ENCODE measurements around the gene NISCH. TPM values are rescaled to one million over a fixed set of nuclear protein-coding genes. Genes with fewer than 3 reads are reported as not detected.

Gene NISCH
- total and polyA plus RNA-seq, 2 experiments from 2014 or later = 18.4 to 76.4 TPM

GRCh38 chr3:52501046-52501445 lies 45.6 kb downstream of the NISCH start:
- Mint-ChIP-seq H3K9me3 (no peaks in the 10 kb centered on the region), H3K4me3 (no peak overlapping the region), H3K27me3 (ENCODE audit: insufficient read depth, low read depth, poor library complexity) (peaks cover 1% of the 10 kb centered on the region), H3K27ac (no peak overlapping the region), H3K36me3 (ENCODE audit: low read depth) (no peaks in the 10 kb centered on the region), H3K4me1 (peaks cover 6% of the 10 kb centered on the region; the same call in 1 of the 3 replicates)
- H3K4me1 ChIP-seq (ENCODE audit: insufficient read depth) = no peaks in the 10 kb centered on the region
- no peaks in the 10 kb centered on the region for H3F3A ChIP-seq (replicated peaks; ENCODE audit: low read depth)
- H3K27ac ChIP-seq (ENCODE audit: low read depth) = no peak overlapping the region
- H3K79me2 ChIP-seq (replicated peaks; ENCODE audit: insufficient read depth) = no peaks in the 10 kb centered on the region
- H3K36me3 ChIP-seq (ENCODE audit: insufficient read depth) = no peaks in the 10 kb centered on the region
- no peak overlapping the region for H3K4me3 ChIP-seq
- H3K4me2 ChIP-seq = no peak overlapping the region
- DNase-seq (ENCODE audit: low spot score) (no peak), ATAC-seq (no peak)
- no peak for TF ChIP-seq STAT1 (IDR thresholded peaks at IDR 0.05; ENCODE audit: unreplicated experiment)
- no peak for TF ChIP-seq POLR2AphosphoS5 (IDR thresholded peaks at IDR 0.05; ENCODE audit: low read depth)
- TF ChIP-seq JUNB (IDR thresholded peaks at IDR 0.05; ENCODE audit: unreplicated experiment) = no peak
- no peak for TF ChIP-seq ETS1 (IDR thresholded peaks at IDR 0.05)
- TF ChIP-seq ZNF462 (CRISPR knock-in tag; IDR thresholded peaks at IDR 0.05) = no peak
- no peak for TF ChIP-seq CREB1 (CRISPR knock-in tag; IDR thresholded peaks at IDR 0.05; ENCODE audit: low read depth)
- TF ChIP-seq ZNF331 (CRISPR knock-in tag; IDR thresholded peaks at IDR 0.05; ENCODE audit: low read depth) = no peak
- no peak for TF ChIP-seq CTCF (conservative IDR thresholded peaks at IDR 0.05; ENCODE audit: low read depth in 2 of 2)
- no peak for TF ChIP-seq ZNF114 (CRISPR knock-in tag; IDR thresholded peaks at IDR 0.05)
- TF ChIP-seq NANOG (IDR thresholded peaks at IDR 0.05; ENCODE audit: borderline replicate concordance) = no peak
- TF ChIP-seq EZH2 (IDR thresholded peaks at IDR 0.05; ENCODE audit: low read depth, unreplicated experiment) = no peak
- H3K9me2 ChIP-seq (ENCODE audit: insufficient read depth) = no peaks in the 10 kb centered on the region
- H4K20me1 ChIP-seq (replicated peaks; ENCODE audit: insufficient read depth) = no peaks in the 10 kb centered on the region
- H3K27me3 ChIP-seq (ENCODE audit: insufficient read depth) = no peaks in the 10 kb centered on the region
- no peak overlapping the region for H2AFZ ChIP-seq

Data from GM23338 (cell line).